T47D (cell line): Measurements from ENCODE around the gene G6PC2.
"Not testable (repeated sequence)": the region's sequence is repeated elsewhere in the genome, so short reads cannot be mapped to it uniquely, and the experiment has no call there.

Experiments
- DNase-seq, 2 experiments: peaks; one replicate each; pipeline versions ENCODE4 v3.0.0 to v3.0.0-alpha.2; 2011 to 2012; ENCODE audit warnings: low read depth in 1 of 2, low spot score in 1 of 2
- JUND ChIP-seq: IDR thresholded peaks from 2 replicates; pipeline ENCODE4 v1.6.1; 2012; ENCODE audit warnings: low read depth
- in situ Hi-C: cut with HindIII; loops from 2 replicates; pipeline ENCODE4 v1.10.0; 2016; ENCODE audit warnings: low sequenced_read_pairs, low pct_unique_long_range_greater_than_20kb

The G6PC2 gene, protein sequence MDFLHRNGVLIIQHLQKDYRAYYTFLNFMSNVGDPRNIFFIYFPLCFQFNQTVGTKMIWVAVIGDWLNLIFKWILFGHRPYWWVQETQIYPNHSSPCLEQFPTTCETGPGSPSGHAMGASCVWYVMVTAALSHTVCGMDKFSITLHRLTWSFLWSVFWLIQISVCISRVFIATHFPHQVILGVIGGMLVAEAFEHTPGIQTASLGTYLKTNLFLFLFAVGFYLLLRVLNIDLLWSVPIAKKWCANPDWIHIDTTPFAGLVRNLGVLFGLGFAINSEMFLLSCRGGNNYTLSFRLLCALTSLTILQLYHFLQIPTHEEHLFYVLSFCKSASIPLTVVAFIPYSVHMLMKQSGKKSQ

DNA sequence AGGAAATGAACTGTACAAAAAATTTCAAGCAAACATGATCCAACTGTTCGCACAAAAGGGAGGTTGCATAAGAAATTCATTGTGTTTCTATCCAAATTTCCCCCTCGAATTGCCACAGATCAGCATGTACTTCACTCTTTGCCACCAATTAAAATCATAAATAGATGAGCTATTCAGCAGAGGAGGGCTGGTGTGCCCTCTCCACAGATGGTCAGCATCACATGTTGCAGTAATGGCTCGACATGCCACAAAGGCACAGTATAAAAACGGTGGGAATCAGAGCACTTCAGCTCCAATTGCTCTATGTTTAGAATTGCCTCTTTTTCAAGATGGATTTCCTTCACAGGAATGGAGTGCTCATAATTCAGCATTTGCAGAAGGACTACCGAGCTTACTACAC is at the start of gene G6PC2:
Gene G6PC2 (plus strand): TSS at position 289 of the 400 bp plus-strand sequence. CDS start 41 bp downstream, at position 330.
- DNase-seq, result no peak
- no peak for TF ChIP-seq JUND
- in situ Hi-C loops, result no loop called here

DNA sequence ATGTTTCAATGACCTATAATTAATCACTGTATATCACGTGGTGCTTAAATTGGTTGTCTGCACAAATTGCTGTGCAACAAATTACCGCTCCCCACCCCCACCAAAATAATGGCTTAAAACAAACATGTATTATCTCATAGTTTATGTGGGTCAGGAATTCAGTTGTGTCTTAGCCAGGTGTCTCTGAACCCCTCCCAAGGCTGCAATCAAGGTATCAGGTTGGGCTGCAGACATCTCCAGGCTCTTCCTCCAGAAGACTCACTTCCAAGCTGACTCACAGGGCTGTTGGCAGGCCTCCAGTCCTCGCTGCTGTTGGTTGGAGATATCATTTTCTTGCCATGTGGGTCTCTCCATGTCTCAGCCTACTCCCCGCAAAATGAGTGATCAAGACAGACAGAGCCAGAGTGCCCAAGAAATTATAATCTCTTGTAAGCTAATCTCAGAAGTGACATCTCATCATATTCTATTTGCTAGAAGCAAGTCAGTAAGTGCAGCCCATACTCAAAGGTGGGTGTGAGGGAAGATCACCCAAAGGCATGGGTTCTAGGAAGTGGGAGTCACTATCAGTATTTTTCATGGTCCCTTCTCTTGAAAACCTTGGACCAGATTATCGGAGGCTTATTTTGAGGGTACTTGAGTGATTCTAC is 49.3 kb upstream of the G6PC2 start:
- in situ Hi-C loops, result no loop called here
- no peak for TF ChIP-seq JUND
- no peak for DNase-seq

DNA sequence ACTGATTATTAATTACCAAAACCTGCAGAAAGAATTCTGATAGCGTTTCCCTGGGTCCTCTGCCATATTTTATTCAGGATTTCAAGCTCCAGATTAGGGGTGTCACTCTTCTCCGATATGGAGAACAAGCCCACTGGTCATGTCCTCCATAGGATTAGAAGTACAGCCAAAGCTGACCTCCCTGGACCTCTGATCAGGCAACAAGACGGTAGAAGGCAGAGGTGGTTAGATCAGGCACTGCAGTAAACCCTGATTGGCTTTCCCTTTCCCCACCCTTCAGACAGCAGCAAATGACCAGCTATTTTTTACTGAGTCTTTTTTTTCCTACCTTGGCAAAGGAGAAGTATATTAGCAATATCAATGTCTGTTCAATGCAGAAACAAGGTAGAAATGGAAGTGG is 48.6 kb upstream of the G6PC2 start:
- in situ Hi-C loops, result no loop called here

DNA sequence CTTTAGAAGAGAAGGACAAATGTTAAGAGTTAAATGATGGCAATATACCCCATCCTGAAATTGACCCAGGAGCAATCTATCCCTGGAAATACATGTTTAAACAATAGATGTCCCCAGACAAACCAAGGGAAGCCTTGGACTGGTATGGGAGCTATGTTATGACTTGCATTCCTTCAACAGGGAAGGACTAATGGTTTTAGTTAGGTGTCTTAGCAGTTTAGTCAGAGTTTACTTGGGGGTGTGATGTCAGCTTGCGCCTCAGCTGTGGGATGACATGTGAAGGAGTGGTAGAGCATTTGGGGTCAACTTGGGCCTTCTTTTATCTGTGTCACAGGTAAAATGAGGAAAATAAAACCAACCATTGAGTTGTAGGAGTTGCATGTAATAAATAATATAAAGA is 47.6 kb upstream of the G6PC2 start:
- TF ChIP-seq JUND, result no peak
- in situ Hi-C loops, result no loop called here
- DNase-seq, result no peak

More for the DNA sequence above, 48.6 kb upstream of the G6PC2 start:
- no peak for TF ChIP-seq JUND
- no peak for DNase-seq

DNA sequence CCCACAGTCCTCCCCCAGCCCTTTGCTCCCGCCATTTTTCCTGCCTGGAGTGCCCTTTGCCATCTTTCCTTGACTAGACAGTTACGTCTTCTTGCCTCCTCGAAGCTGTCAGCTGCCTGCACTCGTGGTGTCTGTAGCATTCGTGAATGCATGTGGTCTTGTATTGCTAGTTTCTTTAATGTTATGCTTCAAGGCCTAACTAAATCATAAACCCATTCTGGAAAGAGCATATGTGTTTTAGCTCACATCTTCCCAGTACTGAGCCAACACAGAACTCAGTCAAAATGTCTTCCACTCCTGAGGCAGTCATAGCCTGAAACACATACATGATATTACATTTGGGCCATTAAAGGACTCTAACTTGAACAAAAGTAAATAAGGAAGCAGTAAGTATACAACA is 46.4 kb upstream of the G6PC2 start:
- in situ Hi-C loops, result no loop called here
- DNase-seq, result no peak
- no peak for TF ChIP-seq JUND

DNA sequence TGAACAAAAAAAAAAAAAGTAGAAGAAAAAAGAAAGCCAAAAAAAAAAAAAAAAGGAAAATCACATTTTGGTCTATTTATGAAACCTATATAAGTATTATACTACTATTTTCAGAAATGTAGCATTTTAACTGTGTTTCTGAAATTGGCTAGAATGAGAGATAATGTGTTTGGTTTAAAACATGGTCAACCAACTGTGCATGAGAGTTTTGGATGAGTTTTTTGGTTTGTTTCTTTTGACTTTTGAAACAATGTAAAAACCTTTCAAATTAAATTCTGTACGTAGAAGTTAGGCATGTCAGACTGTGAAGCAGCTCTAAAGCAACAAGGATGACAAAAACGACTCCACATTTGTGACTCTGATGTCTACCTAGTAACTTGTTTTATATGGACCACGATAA is 45.5 kb upstream of the G6PC2 start:
- no peak for TF ChIP-seq JUND
- no peak for DNase-seq
- in situ Hi-C loops, result no loop called here

DNA sequence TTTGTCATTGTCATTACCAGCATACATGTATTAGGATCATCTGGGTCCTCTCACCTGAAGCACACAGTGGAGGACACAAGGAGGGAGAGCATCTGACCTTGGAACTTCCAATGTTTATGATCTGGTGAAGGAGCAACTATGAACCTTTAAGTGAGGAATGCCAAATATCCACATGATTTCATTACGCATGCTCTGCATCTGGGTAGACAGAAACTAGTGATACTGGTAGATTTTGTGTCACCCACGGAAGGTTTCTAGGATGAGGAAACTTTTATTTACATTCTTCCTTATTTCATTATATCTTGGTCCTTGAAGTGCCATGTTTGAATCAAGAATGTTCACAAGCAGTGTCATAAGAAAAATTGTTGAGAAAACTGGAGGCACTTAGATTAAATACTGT is 42.9 kb upstream of the G6PC2 start:
- in situ Hi-C loops, result no loop called here
- no peak for DNase-seq
- no peak for TF ChIP-seq JUND

DNA sequence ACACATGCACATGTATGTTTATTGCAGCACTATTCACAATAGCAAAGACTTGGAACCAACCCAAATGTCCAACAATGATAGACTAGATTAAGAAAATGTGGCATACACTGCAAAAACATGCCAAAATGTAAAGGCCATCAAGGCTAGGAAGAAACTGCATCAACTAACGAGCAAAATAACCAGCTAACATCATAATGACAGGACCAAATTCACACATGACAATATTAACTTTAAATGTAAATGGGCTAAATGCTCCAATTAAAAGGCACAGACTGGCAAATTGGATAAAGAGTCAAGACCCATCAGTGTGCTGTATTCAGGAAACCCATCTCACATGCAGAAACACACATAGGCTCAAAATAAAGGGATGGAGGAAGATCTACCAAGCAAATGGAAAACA is 33.9 kb upstream of the G6PC2 start:
- DNase-seq, in situ Hi-C loops: not testable (repeated sequence)

DNA sequence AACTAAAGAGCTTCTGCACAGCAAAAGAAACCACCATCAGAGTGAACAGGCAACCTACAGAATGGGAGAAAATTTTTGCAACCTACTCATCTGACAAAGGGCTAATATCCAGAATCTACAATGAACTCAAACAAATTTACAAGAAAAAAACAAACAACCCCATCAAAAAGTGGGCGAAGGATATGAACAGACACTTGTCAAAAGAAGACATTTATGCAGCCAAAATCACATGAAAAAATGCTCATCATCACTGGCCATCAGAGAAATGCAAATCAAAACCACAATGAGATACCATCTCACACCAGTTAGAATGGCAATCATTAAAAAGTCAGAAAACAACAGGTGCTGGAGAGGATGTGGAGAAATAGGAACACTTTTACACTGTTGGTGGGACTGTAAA is 30.7 kb upstream of the G6PC2 start:
- DNase-seq, in situ Hi-C loops: not testable (repeated sequence)

DNA sequence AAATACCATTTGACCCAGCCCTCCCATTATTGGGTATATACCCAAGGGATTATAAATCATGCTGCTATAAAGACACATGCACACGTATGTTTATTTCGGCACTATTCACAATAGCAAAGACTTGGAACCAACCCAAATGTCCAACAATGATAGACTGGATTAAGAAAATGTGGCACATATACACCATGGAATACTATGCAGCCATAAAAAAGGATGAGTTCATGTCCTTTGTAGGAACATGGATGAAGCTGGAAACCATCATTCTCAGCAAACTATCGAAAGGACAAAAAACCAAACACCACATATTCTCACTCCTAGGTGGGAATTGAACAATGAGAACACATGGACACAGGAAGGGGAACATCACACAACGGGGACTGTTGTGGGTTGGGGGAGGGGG is 30.3 kb upstream of the G6PC2 start:
- in situ Hi-C loops, DNase-seq: not testable (repeated sequence)

DNA sequence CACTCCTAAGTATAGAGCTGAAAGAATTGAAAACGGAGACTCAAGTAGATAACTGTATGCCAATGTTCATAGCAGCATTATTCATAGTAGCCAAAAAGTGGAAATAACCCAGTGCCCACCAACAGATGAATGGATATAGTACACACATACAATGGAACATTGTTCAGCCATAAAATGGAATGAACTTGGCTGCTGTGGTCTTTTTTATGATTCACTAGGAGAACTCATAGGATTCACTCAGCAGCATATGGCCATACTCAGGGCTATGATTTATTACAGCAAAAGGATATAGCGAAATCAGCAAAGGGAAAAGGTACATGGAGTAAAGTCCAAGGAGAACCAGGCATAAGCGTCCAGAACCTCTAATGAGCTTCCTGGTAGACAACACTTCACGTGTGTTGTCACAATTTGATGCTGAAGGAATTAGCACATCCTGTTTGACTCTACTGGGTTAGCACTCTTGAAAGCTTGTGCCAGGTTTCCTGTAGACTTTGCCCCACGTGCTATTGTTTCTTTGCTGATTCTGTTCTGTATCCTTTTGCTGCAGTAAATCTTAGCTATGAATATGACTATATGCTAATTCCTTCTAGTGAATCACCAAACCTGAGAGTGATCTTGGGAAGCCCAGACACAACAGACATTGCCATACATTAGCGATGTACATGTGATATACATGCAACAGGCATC is 26.6 kb upstream of the G6PC2 start:
- no peak for TF ChIP-seq JUND
- in situ Hi-C loops, result no loop called here
- no peak for DNase-seq

DNA sequence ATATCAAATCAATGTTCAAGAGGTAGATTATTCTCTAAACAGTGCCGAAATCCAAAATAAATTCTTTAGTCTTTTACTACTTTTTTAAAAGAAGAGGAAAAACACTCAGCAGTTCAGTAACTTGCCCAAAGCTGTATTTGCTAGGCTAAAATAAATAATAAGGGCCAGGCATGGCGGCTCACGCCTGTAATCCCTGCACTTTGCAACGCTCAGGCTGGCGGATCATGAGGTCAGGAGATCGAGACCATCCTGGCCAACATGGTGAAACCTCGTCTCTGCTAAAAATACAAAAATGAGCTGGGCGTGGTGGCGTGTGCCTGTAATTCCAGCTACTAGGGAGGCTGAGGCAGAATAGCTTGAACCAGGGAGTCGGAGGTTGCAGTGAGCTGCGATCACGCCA is 18.9 kb upstream of the G6PC2 start:
- not testable (repeated sequence) for DNase-seq

DNA sequence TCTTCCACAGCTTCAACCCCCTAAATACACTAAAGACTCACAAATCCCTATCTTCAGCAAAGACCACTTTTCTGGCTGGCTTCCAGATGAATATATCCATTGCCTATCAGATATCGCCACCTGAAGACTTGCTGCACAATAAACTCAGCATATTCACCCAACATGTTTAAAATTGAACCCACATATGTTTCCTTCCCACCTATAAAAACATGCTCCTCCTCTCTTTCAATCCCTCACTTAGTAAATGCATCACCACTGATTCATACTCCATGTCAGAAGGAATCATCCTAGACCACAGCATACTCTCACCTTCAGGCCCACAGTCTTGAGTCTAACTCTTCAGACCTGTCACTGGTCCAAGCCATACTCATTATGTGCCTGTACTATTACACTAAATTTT is 16.1 kb upstream of the G6PC2 start:
- in situ Hi-C loops, result no loop called here
- no peak for DNase-seq

More for the DNA sequence above, 18.9 kb upstream of the G6PC2 start:
- in situ Hi-C loops, result not testable (repeated sequence)

More for the DNA sequence above, 16.1 kb upstream of the G6PC2 start:
- TF ChIP-seq JUND, result no peak
